Stimulated activated memory B cell treated with anti-CD40 and anti-IgM and Interleukin-4, amounts not matched to agents 10 μg/mL and 1 μg/mL and 100 μg/mL, for 72 hours (primary cell): ENCODE measurements around the gene APH1A.
A peak's percentile ranks its signal among the peaks of the same experiment; 100 is the strongest.

Source experiments
- ATAC-seq: fragments of 150-1000 bp; cut with Tn5 transposase; 2 replicates; pipeline ENCODE4 v1.10.0; 2021
- H3K27ac Mint-ChIP-seq: one replicate; pipeline ENCODE4 v1.8.0; 2022; ENCODE audit warnings: mild to moderate bottlenecking, mixed read lengths
- H3K27me3 Mint-ChIP-seq: one replicate; pipeline ENCODE4 v1.8.0; 2022; ENCODE audit warnings: mixed read lengths
- H3K36me3 Mint-ChIP-seq: one replicate; pipeline ENCODE4 v1.8.0; 2022; ENCODE audit warnings: mixed read lengths
- H3K4me1 Mint-ChIP-seq: one replicate; pipeline ENCODE4 v1.8.0; 2022; ENCODE audit warnings: mixed read lengths
- H3K4me3 Mint-ChIP-seq: one replicate; pipeline ENCODE4 v1.8.0; 2022; ENCODE audit warnings: mild to moderate bottlenecking, moderate library complexity, mixed read lengths
- H3K9me3 Mint-ChIP-seq: one replicate; pipeline ENCODE4 v1.8.0; 2022; ENCODE audit warnings: mixed read lengths

Gene APH1A

GRCh38 chr1:150281758-150282557 is 13.1 kb upstream of the APH1A start, which contains the start of gene CIART:
CIART (plus strand) TSS chr1:150282554; CDS start chr1:150283268, 714 bp downstream.
- H3K36me3 Mint-ChIP-seq, result peaks cover 3% of the 10 kb centered on the region
- ATAC-seq, result peak; percentile 89
- no peaks in the 10 kb centered on the region for H3K9me3 Mint-ChIP-seq
- H3K4me1 Mint-ChIP-seq, result peaks cover 22% of the 10 kb centered on the region
- no peaks in the 10 kb centered on the region for H3K27me3 Mint-ChIP-seq
- H3K4me3 Mint-ChIP-seq, result peak within 1 kb of the TSS; percentile 87
- peak within 1 kb of the TSS; percentile 68 for H3K27ac Mint-ChIP-seq

DNA sequence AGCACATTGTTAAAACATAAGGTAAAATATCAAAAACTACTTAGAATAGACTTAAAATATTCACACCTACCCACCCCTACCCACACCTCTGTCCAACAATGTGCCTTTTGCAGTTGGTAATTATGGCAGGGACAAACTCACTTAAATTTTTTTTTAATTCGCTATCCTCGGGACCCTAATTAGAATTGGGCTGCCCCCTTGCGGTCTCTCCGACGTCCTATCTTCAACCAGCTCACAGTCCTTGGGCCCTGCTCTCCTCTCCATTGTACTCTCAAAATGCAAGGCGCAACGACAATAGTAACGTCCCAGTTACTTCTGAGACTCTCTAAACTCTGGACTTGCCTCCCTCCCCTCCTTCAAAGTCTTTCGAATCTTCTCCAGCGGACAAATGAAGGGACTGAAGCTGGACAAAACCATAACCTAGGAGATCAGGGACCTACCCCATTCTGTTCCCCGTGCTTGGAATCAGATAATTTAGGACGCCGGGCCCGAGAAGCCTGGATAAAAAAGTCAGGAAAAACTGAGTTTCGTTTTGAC is 12.5 kb upstream of the APH1A start:
- no peaks in the 10 kb centered on the region for H3K27me3 Mint-ChIP-seq
- no peaks in the 10 kb centered on the region for H3K9me3 Mint-ChIP-seq
- peak; percentile 76 for ATAC-seq
- H3K27ac Mint-ChIP-seq, result peak overlapping the region; percentile 68
- peak overlapping the region; percentile 87 for H3K4me3 Mint-ChIP-seq
- H3K4me1 Mint-ChIP-seq, result peaks cover 22% of the 10 kb centered on the region
- H3K36me3 Mint-ChIP-seq, result peaks cover 9% of the 10 kb centered on the region

GRCh38 chr1:150280138-150280707 is 11.4 kb upstream of the APH1A start:
- Mint-ChIP-seq H3K9me3 (no peaks in the 10 kb centered on the region), H3K27me3 (no peaks in the 10 kb centered on the region), H3K4me1 (peaks cover 22% of the 10 kb centered on the region), H3K36me3 (peaks cover 10% of the 10 kb centered on the region), H3K27ac (no peak overlapping the region), H3K4me3 (no peak overlapping the region)
- ATAC-seq, result no peak

DNA sequence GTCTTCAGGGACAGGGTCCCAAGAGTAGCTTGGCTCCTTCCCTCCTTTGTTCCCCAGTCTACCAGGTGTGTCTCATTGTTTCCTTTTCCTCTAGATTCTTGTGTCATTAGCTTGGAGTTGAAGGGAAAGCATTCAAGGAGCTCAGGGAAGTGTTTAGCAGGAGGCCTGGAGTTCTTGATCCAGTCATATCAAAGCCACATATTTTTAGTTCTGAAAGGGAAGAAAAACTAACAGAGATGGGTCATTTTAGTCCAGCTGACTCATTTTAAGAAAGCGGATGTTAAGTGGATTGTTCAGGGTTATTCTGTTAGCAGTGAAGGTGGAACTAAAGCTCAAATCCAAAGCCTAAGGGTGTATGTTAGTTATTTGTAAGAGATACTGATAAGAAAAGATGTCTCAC is 4.5 kb upstream of the APH1A start:
- no peak overlapping the region for H3K4me3 Mint-ChIP-seq
- peaks cover 12% of the 10 kb centered on the region for H3K4me1 Mint-ChIP-seq
- H3K36me3 Mint-ChIP-seq, result peaks cover 16% of the 10 kb centered on the region
- H3K27ac Mint-ChIP-seq, result no peak overlapping the region
- H3K27me3 Mint-ChIP-seq, result no peaks in the 10 kb centered on the region
- no peak for ATAC-seq
- no peaks in the 10 kb centered on the region for H3K9me3 Mint-ChIP-seq

DNA sequence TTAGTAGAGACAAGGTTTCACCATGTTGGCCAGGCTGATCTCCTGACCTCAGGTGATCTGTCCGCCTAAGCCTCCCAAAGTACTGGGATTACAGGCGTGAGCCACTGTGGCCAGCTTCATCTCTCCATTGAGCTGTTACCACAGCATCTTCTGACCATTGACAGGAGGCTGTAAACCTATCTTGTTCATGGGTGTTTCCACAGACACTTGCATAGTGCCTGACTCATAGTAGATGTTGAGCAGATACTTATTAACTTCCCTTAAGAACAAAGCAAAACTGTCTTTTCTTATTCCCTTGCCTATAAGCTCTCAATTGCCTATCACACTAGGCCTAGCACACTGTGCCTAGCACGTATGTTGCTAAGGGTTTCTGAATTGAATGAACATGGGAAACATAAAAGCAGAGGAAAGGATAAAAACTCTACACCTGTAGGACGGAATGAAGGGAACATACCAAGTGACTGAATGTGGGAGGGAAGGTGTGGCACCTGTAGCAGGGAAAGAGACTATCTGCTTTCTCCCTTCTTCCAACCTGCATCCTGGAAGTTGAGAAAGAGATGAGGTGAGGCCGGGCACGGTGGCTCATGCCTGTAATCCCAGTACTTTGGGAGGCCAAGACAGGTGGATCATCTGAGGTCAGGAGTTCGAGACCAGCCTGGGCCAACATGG is 2.6 kb upstream of the APH1A start:
- ATAC-seq, result no peak
- Mint-ChIP-seq H3K27me3 (no peaks in the 10 kb centered on the region), H3K9me3 (no peaks in the 10 kb centered on the region), H3K27ac (no peak overlapping the region), H3K36me3 (peaks cover 16% of the 10 kb centered on the region), H3K4me1 (peaks cover 29% of the 10 kb centered on the region), H3K4me3 (no peak overlapping the region)

- no peak for ATAC-seq
- peaks cover 29% of the 10 kb centered on the region for H3K4me1 Mint-ChIP-seq
- no peaks in the 10 kb centered on the region for H3K9me3 Mint-ChIP-seq
- peak overlapping the region; percentile 90 for H3K4me3 Mint-ChIP-seq
- no peaks in the 10 kb centered on the region for H3K27me3 Mint-ChIP-seq
- peak overlapping the region; percentile 99 for H3K27ac Mint-ChIP-seq
- H3K36me3 Mint-ChIP-seq, result peaks cover 25% of the 10 kb centered on the region
Measured at GRCh38 chr1:150269451-150269850, 635 bp upstream of the APH1A start.

GRCh38 chr1:150268340-150268704 is 494 bp downstream of the APH1A start:
- peaks cover 19% of the 10 kb centered on the region for H3K36me3 Mint-ChIP-seq

GRCh38 chr1:150267896-150268295 is 920 bp downstream of the APH1A start:
- Mint-ChIP-seq H3K36me3 (peaks cover 19% of the 10 kb centered on the region), H3K4me1 (peaks cover 29% of the 10 kb centered on the region), H3K9me3 (no peaks in the 10 kb centered on the region), H3K27ac (peak overlapping the region; percentile 99), H3K27me3 (no peaks in the 10 kb centered on the region), H3K4me3 (peak overlapping the region; percentile 90)
- ATAC-seq, result no peak

More at GRCh38 chr1:150268340-150268704, 494 bp downstream of the APH1A start:
- peak overlapping the region; percentile 90 for H3K4me3 Mint-ChIP-seq
- H3K27me3 Mint-ChIP-seq, result no peaks in the 10 kb centered on the region
- peak overlapping the region; percentile 99 for H3K27ac Mint-ChIP-seq
- no peaks in the 10 kb centered on the region for H3K9me3 Mint-ChIP-seq
- peaks cover 29% of the 10 kb centered on the region for H3K4me1 Mint-ChIP-seq
- ATAC-seq, result peak; percentile 69

DNA sequence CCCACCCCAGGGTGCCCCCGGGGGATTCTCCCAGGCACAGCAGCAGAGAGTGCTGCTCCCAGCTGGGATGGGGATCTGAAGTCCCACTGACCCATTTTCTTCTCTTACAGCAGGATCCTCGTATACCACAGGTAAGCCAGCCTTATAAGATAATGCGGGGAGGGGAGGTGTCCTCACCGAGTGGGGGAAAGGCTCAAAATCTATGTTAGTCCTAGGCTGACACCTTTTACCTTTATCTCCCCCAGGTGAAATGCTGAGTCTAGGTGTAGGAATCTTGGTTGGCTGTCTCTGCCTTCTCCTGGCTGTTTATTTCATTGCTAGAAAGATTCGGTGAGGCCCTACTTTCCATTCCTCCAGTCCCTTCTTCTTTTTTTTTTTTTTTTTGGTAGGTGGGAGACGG is 5.3 kb downstream of the APH1A start:
- Mint-ChIP-seq H3K27ac (no peak overlapping the region), H3K9me3 (no peaks in the 10 kb centered on the region), H3K4me3 (no peak overlapping the region), H3K36me3 (peaks cover 19% of the 10 kb centered on the region), H3K27me3 (peaks cover 8% of the 10 kb centered on the region), H3K4me1 (peaks cover 17% of the 10 kb centered on the region)
- ATAC-seq, result no peak

DNA sequence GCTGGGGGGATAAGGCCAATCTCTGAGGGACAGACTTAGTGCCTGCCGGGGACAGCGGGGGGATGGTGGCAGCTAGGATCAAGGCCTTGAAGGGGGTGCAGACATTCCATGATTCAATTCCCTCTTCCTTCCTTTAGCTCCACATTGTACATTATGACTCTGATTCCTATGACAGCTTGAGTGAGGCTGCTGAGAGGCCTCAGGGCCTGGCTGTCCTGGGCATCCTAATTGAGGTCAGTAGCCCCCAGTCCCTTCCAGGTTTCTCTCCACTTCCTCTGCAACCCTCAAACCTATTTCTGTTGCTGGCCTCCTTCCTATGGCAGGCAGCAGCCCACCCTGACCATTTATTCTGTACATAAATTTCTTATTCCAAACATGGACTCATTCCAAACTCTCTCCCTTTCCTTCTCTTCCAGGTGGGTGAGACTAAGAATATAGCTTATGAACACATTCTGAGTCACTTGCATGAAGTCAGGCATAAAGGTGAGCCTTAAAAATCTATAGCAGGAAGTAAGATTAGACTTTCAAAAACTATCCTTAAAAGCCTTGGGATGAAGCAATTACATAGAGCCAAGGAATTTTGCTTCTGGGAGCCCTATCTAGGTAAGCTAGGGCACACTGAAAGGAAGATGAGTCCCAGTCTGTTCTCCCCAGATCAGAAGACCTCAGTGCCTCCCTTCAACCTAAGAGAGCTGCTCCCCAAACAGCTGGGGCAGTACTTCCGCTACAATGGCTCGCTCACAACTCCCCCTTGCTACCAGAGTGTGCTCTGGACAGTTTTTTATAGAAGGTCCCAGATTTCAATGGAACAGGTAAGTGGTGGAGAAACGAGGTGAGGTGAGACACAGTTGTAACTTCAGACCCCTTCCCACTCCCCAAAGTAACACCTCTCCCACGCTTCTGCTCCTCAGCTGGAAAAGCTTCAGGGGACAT is 6.2 kb downstream of the APH1A start:
- no peak for ATAC-seq
- Mint-ChIP-seq H3K27ac (no peak overlapping the region), H3K9me3 (no peaks in the 10 kb centered on the region)

GRCh38 chr1:150261367-150261766 is 7.4 kb downstream of the APH1A start:
- H3K4me1 Mint-ChIP-seq, result peaks cover 11% of the 10 kb centered on the region
- peaks cover 30% of the 10 kb centered on the region for H3K27me3 Mint-ChIP-seq
- H3K4me3 Mint-ChIP-seq, result no peak overlapping the region
- no peak overlapping the region for H3K27ac Mint-ChIP-seq
- ATAC-seq, result no peak
- H3K9me3 Mint-ChIP-seq, result no peaks in the 10 kb centered on the region
- peaks cover 12% of the 10 kb centered on the region for H3K36me3 Mint-ChIP-seq

More for the DNA sequence above, 6.2 kb downstream of the APH1A start:
- Mint-ChIP-seq H3K4me1 (peaks cover 12% of the 10 kb centered on the region), H3K27me3 (peaks cover 17% of the 10 kb centered on the region), H3K36me3 (peaks cover 19% of the 10 kb centered on the region), H3K4me3 (no peak overlapping the region)

DNA sequence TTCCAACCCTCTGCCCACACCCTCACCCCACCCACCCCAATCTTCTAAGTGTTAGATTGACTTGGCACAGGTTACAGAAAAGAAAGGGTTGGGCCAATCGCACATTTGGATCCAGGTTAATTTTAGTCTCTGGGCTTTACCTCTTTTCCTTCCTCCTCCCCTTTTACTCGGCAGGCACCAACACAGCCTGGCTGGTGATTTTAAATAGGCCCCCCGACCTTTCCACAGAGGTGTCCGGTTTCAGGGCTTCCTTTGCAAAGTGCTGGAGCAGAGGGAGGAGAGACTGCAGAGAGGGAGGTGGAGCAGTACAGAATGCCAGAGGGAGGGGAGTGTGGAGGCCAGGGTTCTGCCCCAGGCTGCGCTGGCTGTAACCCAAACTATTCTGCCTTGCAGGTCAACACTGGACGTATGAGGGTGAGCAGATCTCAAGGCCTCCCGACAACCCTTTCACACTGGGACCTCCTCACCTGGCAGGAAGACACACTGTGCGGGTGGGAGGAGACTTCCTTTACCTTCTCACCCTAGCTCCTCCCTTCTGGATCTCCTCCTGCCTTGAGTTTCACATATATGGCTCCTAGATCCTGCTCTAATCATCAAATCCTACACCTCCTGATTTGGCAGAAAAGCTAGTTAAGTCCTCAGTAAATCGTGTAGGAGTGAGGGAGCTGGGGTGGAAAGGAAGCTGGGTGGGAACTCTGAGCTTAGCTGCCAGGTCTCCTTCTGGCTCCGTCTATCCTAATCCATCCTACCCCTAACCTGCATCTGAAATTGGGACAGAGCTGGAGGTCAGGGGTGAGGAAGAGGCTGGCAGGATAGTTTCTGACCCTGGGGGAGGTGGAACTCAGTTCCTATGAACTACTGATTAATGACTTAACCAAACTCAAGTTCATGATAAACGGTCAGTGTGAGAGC is 8.8 kb downstream of the APH1A start:
- peaks cover 43% of the 10 kb centered on the region for H3K27me3 Mint-ChIP-seq
- H3K9me3 Mint-ChIP-seq, result no peaks in the 10 kb centered on the region
- H3K27ac Mint-ChIP-seq, result no peak overlapping the region
- H3K4me3 Mint-ChIP-seq, result no peak overlapping the region
- peaks cover 24% of the 10 kb centered on the region for H3K4me1 Mint-ChIP-seq
- H3K36me3 Mint-ChIP-seq, result no peaks in the 10 kb centered on the region
- ATAC-seq, result no peak

GRCh38 chr1:150259217-150259616 is 9.6 kb downstream of the APH1A start:
- no peak for ATAC-seq
- Mint-ChIP-seq H3K4me3 (no peak overlapping the region), H3K36me3 (no peaks in the 10 kb centered on the region), H3K4me1 (peaks cover 24% of the 10 kb centered on the region), H3K27ac (no peak overlapping the region), H3K27me3 (peaks cover 44% of the 10 kb centered on the region), H3K9me3 (no peaks in the 10 kb centered on the region)
